HCT116 (cell line): Measurements from ENCODE around the gene NKX6-2.

Experiments
- CTCF ChIP-seq, 3 experiments: fragments of 200-600 bp in 1 of 3; sonication (generic) in 1 of 3; IDR thresholded peaks in 2 of 3; conservative IDR thresholded peaks in 1 of 3; 2 replicates each; pipeline ENCODE4 v1.5.1; 2012 to 2017; ENCODE audit warnings: low read depth in 2 of 3, low read length in 2 of 3, antibody characterized with exemption in 1 of 3, borderline replicate concordance in 1 of 3, control low read depth in 1 of 3, mild to moderate bottlenecking in 1 of 3, mixed read lengths in 1 of 3, mixed run types in 1 of 3, moderate library complexity in 1 of 3; ENCODE audit not compliant: insufficient read depth in 1 of 3
- EZH2 ChIP-seq: fragments of 200-600 bp; sonication (generic); IDR thresholded peaks from 2 replicates; pipeline ENCODE4 v1.6.1; 2017; ENCODE audit warnings: antibody characterized with exemption, mixed run types
- EZH2phosphoT487 ChIP-seq: fragments of 200-600 bp; IDR thresholded peaks from 2 replicates; pipeline ENCODE4 v1.6.1; 2018; ENCODE audit warnings: antibody characterized with exemption, borderline replicate concordance
- JUND ChIP-seq: IDR thresholded peaks from 2 replicates; pipeline ENCODE4 v1.6.1; 2012
- POLR2AphosphoS5 ChIP-seq: IDR thresholded peaks from 2 replicates; pipeline ENCODE4 v1.6.1; 2011; ENCODE audit warnings: mild to moderate bottlenecking, low read depth, low read length, moderate library complexity

DNA sequence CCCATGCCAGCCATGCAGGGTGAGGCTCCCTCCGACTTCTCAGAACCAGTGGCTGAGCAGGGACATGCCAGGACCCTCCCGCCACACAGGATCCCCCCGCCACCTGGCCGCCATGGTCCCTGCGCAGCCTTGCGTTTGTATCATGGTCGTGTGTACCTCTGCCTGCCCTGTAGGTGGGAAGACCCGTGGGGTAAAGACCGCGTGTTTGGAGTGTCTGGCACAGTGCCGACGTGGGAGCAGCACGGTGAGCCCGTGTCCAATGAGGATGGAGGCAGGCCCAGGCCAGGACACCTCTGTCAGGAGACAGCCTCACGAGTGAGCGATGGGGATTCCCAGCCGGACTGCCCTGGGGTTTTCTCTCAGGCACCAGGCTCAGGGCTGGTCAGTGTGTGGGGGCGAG lies 31.9 kb downstream of the NKX6-2 start:
- TF ChIP-seq EZH2, result no peak
- no peak for TF ChIP-seq POLR2AphosphoS5
- no peak for TF ChIP-seq EZH2phosphoT487
- no peak for TF ChIP-seq JUND
- TF ChIP-seq CTCF (IDR thresholded peaks at IDR 0.05 in 2 of 3, conservative IDR thresholded peaks at IDR 0.05 in 1 of 3; ENCODE audit: borderline replicate concordance in 1 of 3, insufficient read depth in 1 of 3, low read depth in 2 of 3, low read length in 2 of 3), result no peak
